HG02938 (cell line): ENCODE results near the gene ENKUR.
A peak's percentile ranks its signal among the peaks of the same experiment; 100 is the strongest.
"Not testable (repeated sequence)": the region's sequence is repeated elsewhere in the genome, so short reads cannot be mapped to it uniquely, and the experiment has no call there.

ENCODE experiments used
- ATAC-seq: cut with Tn5 transposase; IDR thresholded peaks from one replicate; pipeline ENCODE4 v1.9.1; 2021; ENCODE audit warnings: mild to moderate bottlenecking, moderate library complexity; ENCODE audit not compliant: unreplicated experiment

Gene ENKUR

DNA sequence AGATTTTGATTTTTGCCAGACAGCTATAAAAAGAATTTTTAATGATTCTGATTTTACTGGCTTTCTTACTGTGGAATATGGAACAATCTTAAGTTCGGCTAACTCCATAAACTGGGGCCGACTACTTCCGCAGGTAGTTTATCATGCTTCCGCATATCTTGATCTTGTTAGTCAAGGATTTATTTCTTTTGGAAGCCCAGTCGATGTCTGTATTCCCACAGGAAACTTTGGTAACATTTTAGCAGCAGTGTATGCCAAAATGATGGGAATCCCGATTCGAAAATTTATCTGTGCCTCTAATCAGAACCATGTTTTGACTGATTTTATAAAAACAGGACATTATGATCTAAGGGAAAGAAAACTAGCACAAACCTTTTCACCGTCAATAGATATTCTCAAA lies 8.6 kb upstream of the ENKUR start:
- no peak for ATAC-seq

- no peak for ATAC-seq
These were observed 7.3 kb upstream of the ENKUR start for GRCh38 chr10:25023278-25023677.

GRCh38 chr10:25018703-25019102 lies 2.7 kb upstream of the ENKUR start:
- ATAC-seq, result no peak

DNA sequence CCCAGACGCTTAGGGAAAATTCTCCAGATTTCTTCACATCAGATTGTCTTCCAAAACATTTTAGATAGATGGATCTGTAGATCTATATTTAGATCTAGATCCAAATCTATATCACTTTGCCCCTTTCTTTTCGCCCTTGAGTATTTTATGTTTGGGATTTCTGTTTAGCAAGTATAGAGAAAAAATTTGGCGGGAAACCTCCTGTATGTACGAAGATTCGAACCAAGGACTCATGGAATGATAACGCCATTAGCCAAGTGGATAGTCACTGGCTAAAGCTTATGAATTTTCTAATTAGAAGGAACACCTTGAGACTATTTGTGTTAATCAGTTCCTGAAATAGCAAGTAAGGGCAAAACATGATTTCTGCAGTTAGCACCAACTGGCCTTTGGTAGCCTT lies 1.7 kb upstream of the ENKUR start:
- no peak for ATAC-seq

DNA sequence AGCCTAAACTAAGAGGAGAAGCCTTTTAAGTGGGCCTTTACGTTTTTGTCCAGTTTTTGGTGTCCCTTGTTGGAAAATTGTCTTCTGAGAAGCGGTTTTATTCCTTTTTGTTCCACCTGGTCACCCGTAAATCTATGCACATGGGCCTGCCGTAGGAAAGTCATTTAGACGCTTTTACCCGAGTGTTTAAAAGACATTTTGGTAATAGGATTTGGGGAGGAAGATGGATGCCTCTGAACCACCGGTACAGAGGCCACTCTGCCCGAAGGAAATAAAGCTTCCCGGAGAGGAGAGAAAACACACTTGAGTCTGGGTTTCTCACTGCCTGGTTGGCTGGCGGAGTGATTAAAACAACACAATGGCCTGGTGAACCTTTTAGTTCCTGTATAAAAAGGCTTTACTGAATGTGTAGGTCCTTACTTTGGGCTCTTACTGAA lies 1.2 kb upstream of the ENKUR start:
- ATAC-seq, result peak; percentile 0

DNA sequence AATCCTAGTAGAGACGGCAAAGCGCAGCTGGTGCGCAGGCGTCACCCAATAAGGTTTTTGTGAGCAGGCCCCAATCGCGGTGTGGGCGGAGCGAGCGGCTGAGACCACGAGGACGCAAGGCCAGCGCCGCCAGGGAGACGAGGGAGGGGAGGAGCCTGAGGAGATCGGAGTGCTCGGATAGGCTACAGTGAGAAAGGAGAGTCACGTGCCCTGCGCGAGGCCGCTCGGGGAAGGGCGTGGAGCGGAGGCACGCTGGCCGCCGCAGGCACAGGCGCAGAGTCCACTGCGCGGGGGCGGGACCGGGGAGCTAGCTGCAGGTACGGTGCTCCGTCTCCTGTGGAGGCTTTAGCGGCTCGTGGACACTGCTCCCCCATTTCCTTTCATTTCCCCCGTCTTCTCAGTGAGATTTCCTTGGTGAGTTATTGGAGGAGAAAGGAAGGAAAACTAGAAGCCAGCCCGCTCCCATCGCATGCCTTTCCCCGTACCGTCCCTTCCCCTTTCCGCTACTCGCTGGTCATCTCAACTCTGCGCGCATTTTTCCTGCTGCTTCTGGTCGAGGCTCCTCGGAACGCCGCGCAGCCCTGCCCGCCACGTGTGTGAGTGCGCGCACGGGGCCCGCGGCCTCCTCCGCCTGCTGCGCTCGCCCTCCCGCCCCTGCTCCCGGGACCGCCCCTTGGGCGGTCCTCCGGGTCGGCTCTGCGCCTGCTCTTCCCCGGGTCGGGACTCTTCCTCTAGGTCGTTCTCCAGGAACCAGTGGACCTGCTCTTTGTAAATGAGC lies 607 bp upstream of the ENKUR start, which contains the start of gene THNSL1:
Gene THNSL1, plus strand, starts transcription at position 237 of the 778 bp plus-strand sequence. CDS start 6,612 bp downstream, outside the sequence.
- peak; percentile 97 for ATAC-seq

GRCh38 chr10:25014579-25014978 lies 1.4 kb downstream of the ENKUR start:
- ATAC-seq, result no peak

GRCh38 chr10:25011591-25011990 lies 4.4 kb downstream of the ENKUR start:
- ATAC-seq, result not testable (repeated sequence)

- ATAC-seq, result no peak
These were observed 17.9 kb downstream of the ENKUR start for GRCh38 chr10:24998044-24998443.

DNA sequence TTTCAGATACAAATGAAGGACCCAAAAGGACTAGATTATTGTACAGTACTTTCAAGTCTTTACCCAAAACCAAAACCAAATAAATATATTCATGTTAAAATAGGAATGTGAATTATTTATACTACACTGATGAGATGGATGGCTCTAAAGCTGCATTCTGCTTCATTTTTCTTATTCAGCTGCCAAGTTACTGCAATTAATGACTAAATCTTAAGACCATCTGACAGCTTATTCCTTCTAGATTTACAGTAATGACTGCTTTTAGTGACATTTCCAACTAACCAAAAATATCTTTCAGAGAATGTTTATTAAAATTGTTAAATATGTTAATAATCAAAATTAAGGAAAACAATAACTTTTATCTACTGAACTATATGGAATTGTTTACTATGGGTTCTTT lies 20.9 kb downstream of the ENKUR start:
- ATAC-seq, result no peak

DNA sequence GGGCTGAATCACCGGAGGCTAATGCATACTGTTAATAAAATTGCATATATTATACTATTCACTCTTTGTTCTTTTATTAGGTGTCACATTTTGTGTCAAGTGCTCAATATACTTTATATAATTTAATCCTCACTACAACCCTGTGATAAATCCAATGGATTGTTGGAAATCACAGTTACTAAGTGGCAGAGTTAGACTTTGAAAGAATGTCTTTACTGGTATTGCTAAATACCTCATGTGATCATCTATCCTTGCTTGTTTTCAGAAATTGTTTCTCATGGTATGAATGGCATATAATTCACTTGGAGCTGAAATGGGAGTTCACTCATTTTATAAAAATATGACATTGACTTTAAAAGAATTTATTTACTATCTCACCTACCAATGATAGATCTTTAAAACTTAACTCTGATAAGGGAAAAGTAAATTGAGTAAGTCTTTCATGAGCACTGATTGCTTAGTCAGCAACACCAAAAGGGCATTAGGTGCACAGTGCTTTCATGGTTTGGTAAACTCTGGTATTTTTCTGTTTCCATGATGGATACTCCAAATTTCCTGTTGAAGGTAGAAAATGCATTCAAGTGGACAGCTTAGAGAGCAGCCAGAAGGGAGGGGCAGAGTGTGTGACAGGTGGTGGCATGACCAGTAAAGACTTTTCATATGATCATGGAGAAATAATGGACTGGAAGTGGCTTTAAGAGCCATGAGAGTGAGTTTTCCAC lies 22.6 kb downstream of the ENKUR start:
- ATAC-seq, result no peak

DNA sequence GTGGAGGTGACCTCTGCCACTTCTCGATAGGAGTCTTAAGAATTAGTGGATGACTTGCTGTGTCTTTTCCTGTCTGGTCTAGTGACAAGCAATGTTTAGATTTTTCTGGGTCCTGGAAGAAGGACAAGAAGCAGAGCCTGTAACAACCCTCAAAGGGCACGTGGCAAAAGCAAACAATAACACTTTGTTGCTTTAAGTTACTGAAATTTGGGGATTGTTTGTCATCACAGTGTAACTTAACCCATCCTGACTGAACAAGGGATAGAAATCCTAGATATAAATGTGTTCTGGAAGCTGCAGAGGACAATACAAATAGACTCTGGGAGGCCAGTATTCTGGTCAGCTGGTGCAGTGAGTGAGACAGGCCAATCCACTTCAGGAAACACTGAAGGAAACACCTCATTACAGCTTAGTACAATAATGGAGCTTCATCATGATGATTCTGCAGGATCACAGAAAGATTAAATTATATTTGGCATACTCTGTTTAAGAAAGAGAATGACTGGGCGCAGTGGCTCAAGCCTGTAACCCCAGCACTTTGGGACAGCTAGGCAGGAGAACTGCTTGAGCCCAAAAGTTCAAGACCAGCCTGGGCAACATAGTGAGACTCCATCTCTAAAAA lies 23.3 kb downstream of the ENKUR start:
- ATAC-seq, result no peak

DNA sequence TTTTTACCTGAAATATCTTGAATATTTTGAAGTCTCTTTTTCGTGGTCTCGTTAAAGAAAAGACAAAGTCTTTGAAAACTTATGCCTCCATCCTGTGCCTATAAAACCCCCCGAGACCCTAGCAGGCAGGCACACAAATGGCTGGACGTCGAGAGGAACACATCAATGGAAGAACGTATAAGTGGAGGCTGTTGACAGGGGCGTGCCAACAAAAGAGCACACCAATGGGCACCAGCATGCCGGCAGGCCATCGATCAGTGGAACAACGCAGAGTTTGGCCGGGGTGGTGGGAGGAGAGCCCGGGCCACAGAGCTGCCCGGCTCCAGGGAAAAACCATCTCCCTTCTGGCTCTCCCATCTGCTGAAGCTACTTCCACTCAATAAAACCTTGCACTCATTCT lies 24.7 kb downstream of the ENKUR start:
- ATAC-seq, result no peak

DNA sequence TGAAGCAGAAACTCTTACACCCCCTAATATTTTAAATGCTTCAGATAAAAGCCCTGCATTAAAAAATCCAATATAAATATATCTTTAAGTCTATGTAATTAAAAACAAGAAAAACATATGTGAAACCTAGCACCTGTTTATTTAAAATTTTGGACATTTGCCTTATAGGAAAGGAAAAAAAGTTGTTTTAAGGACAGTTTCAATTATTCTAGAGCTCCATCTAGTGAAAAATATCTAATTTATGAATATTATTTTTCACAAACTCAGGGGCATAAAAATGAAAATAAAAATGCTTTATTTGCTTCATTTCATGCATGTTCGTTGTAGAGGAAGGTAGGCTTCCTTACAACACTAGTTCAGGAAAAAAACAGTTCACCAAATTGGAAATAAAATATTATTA lies 26.1 kb downstream of the ENKUR start:
- ATAC-seq, result no peak

GRCh38 chr10:24988831-24989640 lies 26.9 kb downstream of the ENKUR start:
- ATAC-seq, result no peak

DNA sequence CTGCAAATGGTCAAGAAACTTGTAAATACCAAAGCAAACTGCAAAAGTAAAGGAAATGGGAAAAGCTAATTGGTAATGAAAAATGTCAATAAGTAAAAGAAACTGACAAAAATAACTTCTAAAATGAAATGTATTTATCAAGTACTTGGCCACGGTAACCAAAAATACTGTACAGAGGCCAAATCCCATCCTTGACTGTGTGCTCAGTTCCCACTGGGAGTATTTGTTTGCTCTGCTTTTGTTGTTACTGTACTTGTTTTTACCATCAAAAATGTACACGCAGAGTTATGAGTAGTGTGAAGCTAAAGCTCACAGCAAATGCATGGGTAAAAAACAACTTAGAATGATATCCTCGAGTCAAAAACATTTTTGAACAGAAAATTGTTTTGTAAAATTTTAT lies 31.1 kb downstream of the ENKUR start:
- ATAC-seq, result no peak

GRCh38 chr10:24983946-24984345 lies 32.0 kb downstream of the ENKUR start:
- ATAC-seq, result no peak

DNA sequence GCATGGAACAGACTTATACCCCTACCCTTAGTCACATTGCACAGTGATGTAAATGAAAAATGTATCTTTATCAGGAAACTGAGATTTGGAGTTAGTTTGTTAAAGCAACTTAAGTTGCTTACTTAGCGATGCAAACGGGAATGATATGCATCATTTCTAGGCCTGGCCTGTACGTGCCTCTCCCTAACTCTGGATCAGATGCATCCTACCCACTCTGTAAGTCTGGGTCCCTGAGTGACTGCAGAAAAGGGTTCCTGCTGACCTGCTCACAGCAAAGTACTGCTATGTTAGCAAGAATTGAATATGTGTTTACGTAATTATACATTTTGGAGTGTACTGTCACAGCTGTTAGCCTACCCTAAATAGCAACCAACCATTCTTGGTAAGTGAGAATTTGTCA lies 32.8 kb downstream of the ENKUR start:
- no peak for ATAC-seq

GRCh38 chr10:24982319-24983112 lies 33.4 kb downstream of the ENKUR start:
- ATAC-seq, result peak; percentile 78

- ATAC-seq, result no peak
These were observed 34.7 kb downstream of the ENKUR start for GRCh38 chr10:24981161-24981710.
